Smooth muscle cell of trachea (primary cell): ENCODE results near the gene CDX1. TPM values are rescaled to one million over a fixed set of nuclear protein-coding genes. Genes with fewer than 3 reads are reported as not detected.

ENCODE experiments used
- total RNA-seq: library from RNA; depleted of rRNA; stranded (reverse); fragments of >200 nt; gene quantifications from 2 replicates; pipeline ENCODE4 v1.2.1, GENCODE V29; 2014

The CDX1 gene
- 0.15 and 0.17 TPM in 2 replicates for total RNA-seq

GRCh38 chr5:150166650-150167511 is at the start of gene CDX1:
Gene CDX1, plus strand, starts transcription at chr5:150166778. Its CDS starts 99 bp downstream, at chr5:150166877.

GRCh38 chr5:150155258-150156026 is 11.1 kb upstream of the CDX1 start, which contains the start of gene PDGFRB:
Gene PDGFRB, minus strand, starts transcription at chr5:150155845. Its CDS starts 18,798 bp downstream, at chr5:150137047.

GRCh38 chr5:150189728-150190502 is 23.3 kb downstream of the CDX1 start, which contains the start of gene SLC6A7:
Gene SLC6A7, plus strand, starts transcription at chr5:150190062. Its CDS starts 266 bp downstream, at chr5:150190328.

Other genes with a start within 250 kb of the CDX1 start
- not detected in 2 replicates for gene PDE6A, start 222.0 kb upstream of the CDX1 start, total RNA-seq
- gene SLC26A2, start 206.0 kb upstream of the CDX1 start, total RNA-seq, result 12.4 and 12.6 TPM in 2 replicates
- gene TIGD6, start 166.1 kb upstream of the CDX1 start, total RNA-seq, result 8.7 and 12.9 TPM in 2 replicates
- 42.2 and 42.9 TPM in 2 replicates for gene HMGXB3, start 166.0 kb upstream of the CDX1 start, total RNA-seq
- under 0.01 and 0.17 TPM in 2 replicates for gene CSF1R, start 80.2 kb upstream of the CDX1 start, total RNA-seq
- 126 and 239 TPM in 2 replicates for gene PDGFRB, start 10.9 kb upstream of the CDX1 start, total RNA-seq
- not detected in 2 replicates for gene SLC6A7, start 23.3 kb downstream of the CDX1 start, total RNA-seq
- gene CAMK2A, start 123.0 kb downstream of the CDX1 start, total RNA-seq, result 1.5 and 3.8 TPM in 2 replicates
- gene ARSI, start 136.1 kb downstream of the CDX1 start, total RNA-seq, result 12.1 and 18.9 TPM in 2 replicates
- 13.2 and 15.2 TPM in 2 replicates for gene TCOF1, start 190.9 kb downstream of the CDX1 start, total RNA-seq
- gene CD74, start 246.1 kb downstream of the CDX1 start, total RNA-seq, result 0.44 and 7.8 TPM in 2 replicates